ENCODE data around the gene ADIPOR2. TPM values are rescaled to one million over a fixed set of nuclear protein-coding genes. Genes with fewer than 3 reads are reported as not detected.

ADIPOR2 gene
- total and polyA plus RNA-seq, 2 donors (not counting 1 experiment from before 2014, with no cell fraction given): 43.1 to 46.1 TPM

GRCh38 chr12:1665366-1665765, 25.5 kb upstream of the ADIPOR2 start:
- DNase-seq (ENCODE audit: low read depth in 2 of 2): no peak
- Histone ChIP-seq H3K79me2 (ENCODE audit: control insufficient read depth, insufficient read depth, low read length) (no peaks in the 10 kb centered on the region), H4K20me1 (ENCODE audit: control insufficient read depth, extremely low read depth, insufficient read depth, low read length) (no peaks in the 10 kb centered on the region), H3K4me2 (ENCODE audit: extremely low read depth, insufficient read depth, low read length) (no peak overlapping the region), H2AFZ (ENCODE audit: low read length) (no peak overlapping the region), H3K36me3 (ENCODE audit: control insufficient read depth, insufficient read depth, low read length) (no peaks in the 10 kb centered on the region), H3K27ac (ENCODE audit: insufficient read depth, low read length) (no peak overlapping the region), H3K27me3 (ENCODE audit: control insufficient read depth, insufficient read depth, low read length) (no peaks in the 10 kb centered on the region), H3K4me1 (ENCODE audit: control insufficient read depth, extremely low read depth, insufficient read depth, low read length) (no peaks in the 10 kb centered on the region), H3K4me3 (replicated peaks in 1 of 4; ENCODE audit: control extremely low read depth in 1 of 4, insufficient read depth in 1 of 4, low read depth in 3 of 4, low read length in 4 of 4) (no peak overlapping the region), H3K9ac (ENCODE audit: insufficient read depth, low read length) (no peak overlapping the region), H3K9me3 (ENCODE audit: control insufficient read depth, insufficient read depth, low read depth, low read length) (no peaks in the 10 kb centered on the region)
- TF ChIP-seq CTCF (conservative IDR thresholded peaks at IDR 0.05 in 1 of 2, IDR thresholded peaks at IDR 0.05 in 1 of 2; ENCODE audit: low read depth in 1 of 2, low read length in 2 of 2) (no peak), EZH2 (IDR thresholded peaks at IDR 0.05; ENCODE audit: low read length, missing control alignments) (no peak)

GRCh38 chr12:1666215-1666614, 24.7 kb upstream of the ADIPOR2 start:
- H3K4me2 ChIP-seq (ENCODE audit: extremely low read depth, insufficient read depth, low read length): no peak overlapping the region
- H3K27me3 ChIP-seq (ENCODE audit: control insufficient read depth, insufficient read depth, low read length): no peaks in the 10 kb centered on the region
- no peak for DNase-seq (ENCODE audit: low read depth in 2 of 2)
- no peak overlapping the region for H3K9ac ChIP-seq (ENCODE audit: insufficient read depth, low read length)
- H3K9me3 ChIP-seq (ENCODE audit: control insufficient read depth, insufficient read depth, low read depth, low read length): no peaks in the 10 kb centered on the region
- H3K27ac ChIP-seq (ENCODE audit: insufficient read depth, low read length): no peak overlapping the region
- H3K4me3 ChIP-seq (replicated peaks in 1 of 4; ENCODE audit: control extremely low read depth in 1 of 4, insufficient read depth in 1 of 4, low read depth in 3 of 4, low read length in 4 of 4): no peak overlapping the region
- no peaks in the 10 kb centered on the region for H3K79me2 ChIP-seq (ENCODE audit: control insufficient read depth, insufficient read depth, low read length)
- H4K20me1 ChIP-seq (ENCODE audit: control insufficient read depth, extremely low read depth, insufficient read depth, low read length): no peaks in the 10 kb centered on the region
- H3K36me3 ChIP-seq (ENCODE audit: control insufficient read depth, insufficient read depth, low read length): no peaks in the 10 kb centered on the region
- H2AFZ ChIP-seq (ENCODE audit: low read length): no peak overlapping the region
- no peaks in the 10 kb centered on the region for H3K4me1 ChIP-seq (ENCODE audit: control insufficient read depth, extremely low read depth, insufficient read depth, low read length)
- TF ChIP-seq CTCF (conservative IDR thresholded peaks at IDR 0.05 in 1 of 2, IDR thresholded peaks at IDR 0.05 in 1 of 2; ENCODE audit: low read depth in 1 of 2, low read length in 2 of 2) (no peak), EZH2 (IDR thresholded peaks at IDR 0.05; ENCODE audit: low read length, missing control alignments) (no peak)

- no peaks in the 10 kb centered on the region for H3K27me3 ChIP-seq (ENCODE audit: control insufficient read depth, insufficient read depth, low read length)
- no peaks in the 10 kb centered on the region for H3K9me3 ChIP-seq (ENCODE audit: control insufficient read depth, insufficient read depth, low read depth, low read length)
- TF ChIP-seq CTCF (conservative IDR thresholded peaks at IDR 0.05 in 1 of 2, IDR thresholded peaks at IDR 0.05 in 1 of 2; ENCODE audit: low read depth in 1 of 2, low read length in 2 of 2) (no peak), EZH2 (IDR thresholded peaks at IDR 0.05; ENCODE audit: low read length, missing control alignments) (no peak)
These were observed 24.1 kb upstream of the ADIPOR2 start for GRCh38 chr12:1666685-1667162.

More at GRCh38 chr12:1666685-1667162, 24.1 kb upstream of the ADIPOR2 start:
- no peak overlapping the region for H3K4me2 ChIP-seq (ENCODE audit: extremely low read depth, insufficient read depth, low read length)
- no peak overlapping the region for H3K4me3 ChIP-seq (replicated peaks in 1 of 4; ENCODE audit: control extremely low read depth in 1 of 4, insufficient read depth in 1 of 4, low read depth in 3 of 4, low read length in 4 of 4)
- H3K4me1 ChIP-seq (ENCODE audit: control insufficient read depth, extremely low read depth, insufficient read depth, low read length): no peaks in the 10 kb centered on the region
- no peaks in the 10 kb centered on the region for H3K79me2 ChIP-seq (ENCODE audit: control insufficient read depth, insufficient read depth, low read length)
- no peak overlapping the region for H3K9ac ChIP-seq (ENCODE audit: insufficient read depth, low read length)
- H4K20me1 ChIP-seq (ENCODE audit: control insufficient read depth, extremely low read depth, insufficient read depth, low read length): no peaks in the 10 kb centered on the region
- no peak for DNase-seq (ENCODE audit: low read depth in 2 of 2)
- H3K27ac ChIP-seq (ENCODE audit: insufficient read depth, low read length): no peak overlapping the region
- peak overlapping the region; percentile 23 for H2AFZ ChIP-seq (ENCODE audit: low read length)
- H3K36me3 ChIP-seq (ENCODE audit: control insufficient read depth, insufficient read depth, low read length): no peaks in the 10 kb centered on the region

Data from fibroblast of lung (primary cell).